ENCODE data around the gene RPS27.

DNA sequence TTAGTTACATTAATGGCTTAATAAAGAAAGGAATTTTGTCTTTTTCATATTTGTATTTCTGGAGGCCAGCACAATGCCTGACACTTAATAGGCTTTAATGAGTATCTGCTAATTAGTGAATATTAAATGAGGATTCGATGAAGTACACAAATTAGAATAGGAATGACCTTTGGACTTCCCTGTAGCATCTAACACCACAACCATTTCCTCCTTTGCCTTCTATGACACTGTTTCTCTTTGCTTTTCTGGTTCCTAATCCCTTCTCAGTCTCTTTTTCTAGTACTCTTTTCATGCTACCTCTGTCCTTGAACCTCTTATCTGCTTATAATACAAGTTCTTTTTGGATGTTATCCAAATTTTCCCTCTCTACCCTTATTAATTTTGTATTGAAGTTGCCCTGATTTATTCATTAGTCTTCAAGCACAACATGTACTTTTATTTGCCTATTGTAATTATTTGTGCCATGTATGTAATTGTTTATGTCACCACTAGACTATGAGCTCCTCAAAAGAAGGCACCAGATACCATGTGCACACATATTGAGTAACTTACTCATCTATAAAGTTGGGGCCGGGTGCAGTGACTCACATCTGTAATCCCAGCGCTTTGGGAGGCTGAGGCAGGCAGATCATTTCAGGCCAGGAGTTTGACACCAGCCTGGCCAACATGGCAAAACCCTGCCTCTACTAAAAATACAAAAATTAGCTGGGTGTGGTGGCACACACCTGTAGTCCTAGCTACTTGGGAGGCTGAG, 23.8 kb downstream of the RPS27 start:
- TF ChIP-seq, protein P1, sequence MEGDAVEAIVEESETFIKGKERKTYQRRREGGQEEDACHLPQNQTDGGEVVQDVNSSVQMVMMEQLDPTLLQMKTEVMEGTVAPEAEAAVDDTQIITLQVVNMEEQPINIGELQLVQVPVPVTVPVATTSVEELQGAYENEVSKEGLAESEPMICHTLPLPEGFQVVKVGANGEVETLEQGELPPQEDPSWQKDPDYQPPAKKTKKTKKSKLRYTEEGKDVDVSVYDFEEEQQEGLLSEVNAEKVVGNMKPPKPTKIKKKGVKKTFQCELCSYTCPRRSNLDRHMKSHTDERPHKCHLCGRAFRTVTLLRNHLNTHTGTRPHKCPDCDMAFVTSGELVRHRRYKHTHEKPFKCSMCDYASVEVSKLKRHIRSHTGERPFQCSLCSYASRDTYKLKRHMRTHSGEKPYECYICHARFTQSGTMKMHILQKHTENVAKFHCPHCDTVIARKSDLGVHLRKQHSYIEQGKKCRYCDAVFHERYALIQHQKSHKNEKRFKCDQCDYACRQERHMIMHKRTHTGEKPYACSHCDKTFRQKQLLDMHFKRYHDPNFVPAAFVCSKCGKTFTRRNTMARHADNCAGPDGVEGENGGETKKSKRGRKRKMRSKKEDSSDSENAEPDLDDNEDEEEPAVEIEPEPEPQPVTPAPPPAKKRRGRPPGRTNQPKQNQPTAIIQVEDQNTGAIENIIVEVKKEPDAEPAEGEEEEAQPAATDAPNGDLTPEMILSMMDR (conservative IDR thresholded peaks at IDR 0.05; ENCODE audit: low read length), result no peak
- no peak for TF ChIP-seq EZH2phosphoT487 (IDR thresholded peaks at IDR 0.05; ENCODE audit: borderline replicate concordance)

Measured in Loucy (cell line).